Right lobe of liver (tissue), 6 donors: ENCODE results near the gene KRT40. TPM values are rescaled to one million over a fixed set of nuclear protein-coding genes. Genes with fewer than 3 reads are reported as not detected.

Experiments
- ATAC-seq, 4 donors: fragments of 200-7000 bp; cut with Tn5 transposase; one replicate each; pipeline ENCODE4 v1.9.1; 2020; ENCODE audit warnings: mild to moderate bottlenecking in 4 of 4, moderate library complexity in 4 of 4
- DNase-seq, 3 donors: peaks; one replicate each; pipeline ENCODE4 v3.0.0-alpha.2; 2020
- H3K27ac ChIP-seq, 3 donors: fragments of 200-600 bp; one replicate each; pipeline ENCODE4 v1.8.0; 2022
- H3K27me3 ChIP-seq, 2 donors: fragments of 200-600 bp; one replicate each; pipeline ENCODE4 v1.8.0; 2022
- H3K36me3 ChIP-seq, 4 donors: fragments of 200-600 bp; sonication (generic) in 1 of 4; one replicate each; pipeline versions ENCODE4 v1.5.1 to v1.8.0; 2017 to 2022; ENCODE audit warnings: control low read depth in 1 of 4
- H3K4me1 ChIP-seq, 4 donors: fragments of 200-600 bp; sonication (generic) in 1 of 4; one replicate each; pipeline versions ENCODE4 v1.5.1 to v1.8.0; 2017 to 2022; ENCODE audit warnings: control low read depth in 1 of 4
- H3K4me3 ChIP-seq, 3 donors: fragments of 200-600 bp; one replicate each; pipeline ENCODE4 v1.8.0; 2022
- H3K9me3 ChIP-seq, 4 donors: fragments of 200-600 bp; sonication (generic) in 1 of 4; one replicate each; pipeline versions ENCODE4 v1.5.1 to v1.8.0; 2017 to 2022; ENCODE audit warnings: control low read depth in 1 of 4
- POLR2A ChIP-seq: fragments of 450-650 bp; IDR thresholded peaks from one replicate; pipeline ENCODE4 v1.6.1; 2017; ENCODE audit warnings: antibody characterized with exemption, mild to moderate bottlenecking
- WGBS: methylation state at CpG from one replicate; pipeline ENCODE4 v1.1.6; 2018; ENCODE audit warnings: low coverage, low lambda C conversion rate; ENCODE audit not compliant: insufficient coverage; ENCODE audit errors: missing lambda C conversion rate; 5-methylcytosine and 5-hydroxymethylcytosine counted together
- intact Hi-C, 2 donors: fragments of 100-400 bp; cut with DNase I; formaldehyde crosslinking; loops; one replicate each; pipeline versions ENCODE4 v1.11.2 to v1.14.1; 2022
- total RNA-seq, 6 experiments: library from RNA; depleted of rRNA in 2 of 6; stranded (reverse); fragments of >200 nt in 2 of 6; fragmentation: NEBNext Ultra II Directional in 3 of 6; extraction: Animal tissue kit (Norgen Biotek cat#: 25700) in 3 of 6; gene quantifications; one replicate each; pipeline versions ENCODE4 v1.1.0 to v1.2.4, GENCODE V29; 2016 to 2023
- TF ChIP-seq, protein P1 (sequence below), 4 donors: fragments of 200-600 bp in 3 of 4; fragments of 450-650 bp in 1 of 4; IDR thresholded peaks; one replicate each; pipeline versions ENCODE4 v1.5.1 to v1.8.0; 2016 to 2022; ENCODE audit warnings: antibody characterized with exemption in 4 of 4, mild to moderate bottlenecking in 2 of 4
- donor health status: DM: no; HTN: yes; CAD: no.
- donor health status: DM: no; HTN: no; CAD: no.
- donor health status: DM: no; HTN: no; CAD: no.
- donor health status: DM: no; HTN: yes; CAD: no.
- donor health status: DM: no; HTN: yes; CAD: no.

KRT40 gene
- total RNA-seq, 6 experiments from 2014 or later, result not detected

DNA sequence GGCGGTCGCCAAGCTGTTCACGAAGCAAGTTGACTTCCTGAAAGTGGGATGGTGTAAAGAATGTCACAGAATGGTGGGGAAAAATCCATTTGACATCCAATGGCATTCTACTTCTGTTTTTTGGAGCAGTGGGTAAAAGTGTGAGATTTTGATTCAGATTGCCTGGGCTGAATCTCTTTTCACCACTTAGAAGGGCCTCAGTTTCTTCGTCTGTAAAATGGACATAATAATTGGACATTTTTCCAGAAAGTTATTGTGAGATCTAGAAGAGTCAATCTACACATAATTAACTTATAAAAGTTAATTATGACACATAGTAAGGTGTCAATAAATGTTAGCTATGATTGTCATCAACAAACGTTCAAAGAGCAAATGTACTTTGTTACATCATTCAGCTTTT is 3.0 kb downstream of the KRT40 start:
- TF ChIP-seq, protein P1, sequence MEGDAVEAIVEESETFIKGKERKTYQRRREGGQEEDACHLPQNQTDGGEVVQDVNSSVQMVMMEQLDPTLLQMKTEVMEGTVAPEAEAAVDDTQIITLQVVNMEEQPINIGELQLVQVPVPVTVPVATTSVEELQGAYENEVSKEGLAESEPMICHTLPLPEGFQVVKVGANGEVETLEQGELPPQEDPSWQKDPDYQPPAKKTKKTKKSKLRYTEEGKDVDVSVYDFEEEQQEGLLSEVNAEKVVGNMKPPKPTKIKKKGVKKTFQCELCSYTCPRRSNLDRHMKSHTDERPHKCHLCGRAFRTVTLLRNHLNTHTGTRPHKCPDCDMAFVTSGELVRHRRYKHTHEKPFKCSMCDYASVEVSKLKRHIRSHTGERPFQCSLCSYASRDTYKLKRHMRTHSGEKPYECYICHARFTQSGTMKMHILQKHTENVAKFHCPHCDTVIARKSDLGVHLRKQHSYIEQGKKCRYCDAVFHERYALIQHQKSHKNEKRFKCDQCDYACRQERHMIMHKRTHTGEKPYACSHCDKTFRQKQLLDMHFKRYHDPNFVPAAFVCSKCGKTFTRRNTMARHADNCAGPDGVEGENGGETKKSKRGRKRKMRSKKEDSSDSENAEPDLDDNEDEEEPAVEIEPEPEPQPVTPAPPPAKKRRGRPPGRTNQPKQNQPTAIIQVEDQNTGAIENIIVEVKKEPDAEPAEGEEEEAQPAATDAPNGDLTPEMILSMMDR (IDR thresholded peaks at IDR 0.05), result no peak
- no peak for TF ChIP-seq POLR2A
- no peak overlapping the region for H3K27ac ChIP-seq
- H3K36me3 ChIP-seq, result no peaks in the 10 kb centered on the region
- intact Hi-C loops, result no loop called here
- no peaks in the 10 kb centered on the region for H3K27me3 ChIP-seq
- H3K4me3 ChIP-seq, result no peak overlapping the region
- H3K4me1 ChIP-seq, result no peaks in the 10 kb centered on the region
- ATAC-seq, result no peak
- no peak for DNase-seq
- H3K9me3 ChIP-seq, result no peaks in the 10 kb centered on the region
- 35% methylated on average over 4 of the region's 5 CpGs for WGBS

DNA sequence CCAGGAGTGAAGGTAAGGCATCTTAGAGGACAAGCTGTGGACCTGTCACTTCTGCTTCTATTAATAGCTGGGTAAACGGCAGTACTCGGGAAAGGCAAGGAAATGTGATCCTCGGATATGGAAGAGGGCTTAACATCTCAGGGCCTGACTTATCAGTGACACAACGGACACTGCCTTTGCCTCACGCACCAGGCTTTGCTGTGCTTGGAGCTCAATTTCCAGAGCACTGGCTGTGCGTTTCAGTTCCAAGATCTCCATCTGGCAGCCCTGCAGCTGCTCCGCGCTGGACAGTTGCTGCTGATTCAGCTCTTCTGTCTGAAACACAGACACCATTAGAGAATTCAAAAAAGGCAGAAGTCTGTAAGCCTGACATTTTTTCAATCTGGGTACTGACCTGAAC is 3.5 kb downstream of the KRT40 start:
- Histone ChIP-seq H3K36me3 (no peaks in the 10 kb centered on the region), H3K4me1 (no peaks in the 10 kb centered on the region), H3K27me3 (no peaks in the 10 kb centered on the region), H3K4me3 (no peak overlapping the region), H3K9me3 (no peaks in the 10 kb centered on the region), H3K27ac (no peak overlapping the region)
- intact Hi-C loops, result no loop called here
- 39% methylated on average over 8 of the region's 8 CpGs for WGBS
- no peak for ATAC-seq
- no peak for DNase-seq
- TF ChIP-seq POLR2A, result no peak
- TF ChIP-seq, protein P1 (IDR thresholded peaks at IDR 0.05), result no peak

- WGBS, result 79% methylated on average over 3 of the region's 3 CpGs
- DNase-seq (no peak), ATAC-seq (no peak)
- intact Hi-C loops, result no loop called here
- no peak overlapping the region for H3K27ac ChIP-seq
- H3K9me3 ChIP-seq, result no peaks in the 10 kb centered on the region
- TF ChIP-seq POLR2A, result no peak
- TF ChIP-seq, protein P1 (IDR thresholded peaks at IDR 0.05), result no peak
- no peaks in the 10 kb centered on the region for H3K36me3 ChIP-seq
- H3K4me3 ChIP-seq, result no peak overlapping the region
- H3K27me3 ChIP-seq, result no peaks in the 10 kb centered on the region
- H3K4me1 ChIP-seq, result no peaks in the 10 kb centered on the region
Measured at GRCh38 chr17:40980117-40980516, 4.0 kb downstream of the KRT40 start.

DNA sequence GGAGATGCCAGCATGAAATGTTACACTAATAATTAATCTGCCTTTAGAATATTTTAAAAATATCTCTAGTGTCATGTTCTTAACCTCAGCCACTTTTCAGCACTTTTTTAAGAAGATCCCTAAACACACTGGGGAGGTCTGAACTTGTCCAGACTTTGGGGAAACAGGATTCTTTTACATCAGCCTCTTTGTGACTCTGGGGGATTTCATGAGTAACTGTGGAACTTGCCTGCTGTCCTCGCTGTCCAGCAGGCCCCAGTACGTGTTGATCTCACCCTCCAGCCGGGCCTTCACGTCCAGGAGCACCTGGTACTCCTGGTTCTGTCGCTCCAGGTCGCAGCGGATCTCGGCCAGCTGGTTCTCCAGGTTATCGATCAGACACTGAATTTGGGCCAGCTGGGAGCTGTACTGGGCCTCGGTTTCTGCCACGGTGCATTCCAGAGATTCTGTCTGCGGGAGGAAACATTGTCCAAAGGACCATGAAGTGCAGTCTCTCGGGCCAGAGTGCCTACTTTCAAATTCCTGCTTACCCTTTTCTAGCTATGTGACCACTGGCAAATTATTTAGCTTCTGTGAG is 5.5 kb downstream of the KRT40 start:
- WGBS, result 77% methylated on average over 12 of the region's 13 CpGs
- no peaks in the 10 kb centered on the region for H3K9me3 ChIP-seq
- no peak overlapping the region for H3K4me3 ChIP-seq
- no peaks in the 10 kb centered on the region for H3K4me1 ChIP-seq
- DNase-seq (no peak), ATAC-seq (no peak)
- intact Hi-C loops, result no loop called here
- H3K27ac ChIP-seq, result no peak overlapping the region
- TF ChIP-seq, protein P1 (IDR thresholded peaks at IDR 0.05), result no peak
- H3K36me3 ChIP-seq, result no peaks in the 10 kb centered on the region
- H3K27me3 ChIP-seq, result no peaks in the 10 kb centered on the region

DNA sequence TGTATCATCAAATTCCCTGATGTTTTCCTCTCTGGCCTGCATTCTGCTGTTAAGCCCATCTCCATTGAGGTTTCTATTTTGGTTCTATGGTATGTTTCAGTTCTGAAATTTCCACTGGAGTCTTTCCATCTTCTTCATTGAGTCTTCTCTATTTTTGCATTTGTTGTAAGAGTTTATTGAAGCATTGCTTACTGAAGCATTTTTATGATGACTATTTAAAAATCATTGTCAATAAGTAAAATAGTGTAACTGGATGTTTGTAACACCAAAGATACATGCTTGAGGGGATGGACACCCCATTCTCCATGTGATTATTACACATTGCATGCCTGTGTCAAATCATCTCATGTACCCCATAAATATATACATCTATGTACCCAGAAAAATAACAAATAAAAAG is 8.6 kb downstream of the KRT40 start:
- Histone ChIP-seq H3K4me3 (no peak overlapping the region), H3K4me1 (no peaks in the 10 kb centered on the region), H3K9me3 (no peaks in the 10 kb centered on the region), H3K36me3 (no peaks in the 10 kb centered on the region), H3K27me3 (no peaks in the 10 kb centered on the region), H3K27ac (no peak overlapping the region)
- no peak for DNase-seq
- TF ChIP-seq POLR2A, result no peak
- TF ChIP-seq, protein P1 (IDR thresholded peaks at IDR 0.05), result no peak
- ATAC-seq, result no peak
- intact Hi-C loops, result no loop called here
